Urothelium cell line (cell line): ENCODE measurements around the gene CIDEA.

Experiments
- DNase-seq: peaks from one replicate; pipeline ENCODE4 v3.0.0; 2011; ENCODE audit warnings: low spot score, mixed read lengths
- FAIRE-seq: peaks from 2 replicates; lab custom pipeline; 2011; peaks lifted over from hg19 to GRCh38; lab: Jason Lieb, UNC

CIDEA gene

GRCh38 chr18:12314591-12315305, 60.6 kb downstream of the CIDEA start:
- FAIRE-seq: no peak

GRCh38 chr18:12315490-12315889, 61.3 kb downstream of the CIDEA start:
- no peak for DNase-seq
- FAIRE-seq: no peak

More at GRCh38 chr18:12314591-12315305, 60.6 kb downstream of the CIDEA start:
- DNase-seq: no peak

GRCh38 chr18:12315911-12316310, 61.8 kb downstream of the CIDEA start:
- DNase-seq: no peak
- FAIRE-seq: peak; percentile 71

- FAIRE-seq (no peak), DNase-seq (no peak)
These were observed 63.6 kb downstream of the CIDEA start for GRCh38 chr18:12317664-12318333.

- DNase-seq (no peak), FAIRE-seq (peak; percentile 74)
These were observed 64.2 kb downstream of the CIDEA start for GRCh38 chr18:12318334-12318697.

GRCh38 chr18:12318857-12319256, 64.7 kb downstream of the CIDEA start:
- no peak for DNase-seq
- FAIRE-seq: no peak

GRCh38 chr18:12321333-12321732, 67.2 kb downstream of the CIDEA start:
- no peak for DNase-seq
- no peak for FAIRE-seq

GRCh38 chr18:12324991-12325725, 71.0 kb downstream of the CIDEA start:
- peak; percentile 68 for FAIRE-seq
- no peak for DNase-seq

GRCh38 chr18:12325726-12326245, 71.6 kb downstream of the CIDEA start:
- FAIRE-seq: peak; percentile 66

GRCh38 chr18:12326711-12327460, 72.7 kb downstream of the CIDEA start:
- FAIRE-seq (no peak), DNase-seq (no peak)

More at GRCh38 chr18:12325726-12326245, 71.6 kb downstream of the CIDEA start:
- DNase-seq: no peak
